ENCODE results near the gene FAM187B.
A peak's percentile ranks its signal among the peaks of the same experiment; 100 is the strongest.

The FAM187B gene

DNA sequence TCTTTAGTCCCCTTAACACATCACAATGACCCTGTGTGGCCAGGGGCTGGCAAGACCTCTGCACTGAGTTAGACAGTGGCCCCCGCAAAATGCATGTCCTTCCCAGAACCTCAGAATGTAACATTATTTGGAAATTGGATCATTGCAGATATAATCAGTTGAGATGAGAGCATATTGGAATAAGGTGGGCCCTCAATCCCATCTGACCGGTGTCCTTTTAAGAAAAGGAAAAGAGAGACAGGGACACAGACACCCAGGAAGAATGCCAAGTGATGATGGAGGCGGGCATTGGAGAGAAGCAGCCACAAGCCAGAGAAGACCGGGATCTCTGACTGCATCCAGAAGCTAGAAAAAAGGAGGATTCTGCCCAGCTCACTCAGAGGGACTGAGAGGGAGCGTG, 1.8 kb downstream of the FAM187B start (continued):
- TF ChIP-seq ZSCAN23 (tag by site-specific recombination; IDR thresholded peaks at IDR 0.05): no peak

DNA sequence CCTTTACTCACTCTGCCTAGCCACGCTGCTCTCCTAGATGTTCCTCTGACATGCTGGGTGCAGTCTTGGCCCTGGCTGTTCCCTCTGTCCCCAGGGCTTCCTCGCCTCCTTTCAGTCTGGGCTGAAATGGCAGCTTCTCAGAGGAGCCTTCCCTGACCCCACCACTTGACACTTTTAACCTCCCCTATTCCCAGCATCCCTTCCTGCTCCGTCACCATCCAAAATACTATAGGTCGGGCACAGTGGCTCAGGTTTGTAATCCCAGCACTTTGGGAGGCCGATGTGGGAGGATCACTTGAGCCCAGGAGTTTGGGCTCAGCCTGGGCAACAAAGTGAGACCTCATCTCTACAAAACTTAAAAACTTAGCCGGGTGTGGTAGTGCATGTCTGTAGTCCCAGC, 2.6 kb downstream of the FAM187B start:
- no peaks in the 10 kb centered on the region for H3K4me1 ChIP-seq (ENCODE audit: control insufficient read depth, insufficient read depth, low read length)

GRCh38 chr19:35224681-35225571, 3.6 kb downstream of the FAM187B start:
- TF ChIP-seq ZNF654 (tag by site-specific recombination; IDR thresholded peaks at IDR 0.05; ENCODE audit: low read depth): no peak
- TF ChIP-seq GLIS1 (tag by site-specific recombination; IDR thresholded peaks at IDR 0.05): peak; percentile 93
- peak; percentile 92 for TF ChIP-seq KLF1 (tag by site-specific recombination; IDR thresholded peaks at IDR 0.05)
- TF ChIP-seq ZIC2 (tag by site-specific recombination; IDR thresholded peaks at IDR 0.05): peak; percentile 79
- TF ChIP-seq ZSCAN18 (tag by site-specific recombination; IDR thresholded peaks at IDR 0.05): no peak
- no peaks in the 10 kb centered on the region for H3K9me3 ChIP-seq (ENCODE audit: control insufficient read depth, insufficient read depth, low read depth, low read length)
- H3K36me3 ChIP-seq (ENCODE audit: control insufficient read depth in 2 of 2, insufficient read depth in 1 of 2, low read length in 2 of 2): no peaks in the 10 kb centered on the region
- ChIA-PET POLR2A (no interaction called here), CTCF (interaction anchor here (0.7 to 1.8 kb wide), 5 partner anchors 9 to 83 kb away, joined by 3 to 4 read pairs (median 3); no protein-coding TSS in a partner anchor)
- H3K4me3 ChIP-seq (ENCODE audit: low read depth, low read length): no peak overlapping the region
- no peak overlapping the region for H3K27ac ChIP-seq (ENCODE audit: extremely low read depth, low read depth, low read length)
- H3K4me1 ChIP-seq (ENCODE audit: control insufficient read depth, insufficient read depth, low read length): no peaks in the 10 kb centered on the region

More for the DNA sequence above, 2.6 kb downstream of the FAM187B start:
- TF ChIP-seq ZNF473 (tag by site-specific recombination; IDR thresholded peaks at IDR 0.05) (no peak), KLF9 (tag by site-specific recombination; IDR thresholded peaks at IDR 0.05; ENCODE audit: low read depth) (no peak), CTCF (tag by site-specific recombination; IDR thresholded peaks at IDR 0.05) (no peak), ZNF138 (tag by site-specific recombination; IDR thresholded peaks at IDR 0.05; ENCODE audit: borderline replicate concordance) (no peak), WT1 (tag by site-specific recombination; IDR thresholded peaks at IDR 0.05) (no peak), ZNF184 (tag by site-specific recombination; IDR thresholded peaks at IDR 0.05) (no peak), ZNF23 (tag by site-specific recombination; IDR thresholded peaks at IDR 0.05; ENCODE audit: borderline replicate concordance) (no peak), ZNF157 (tag by site-specific recombination; IDR thresholded peaks at IDR 0.05) (no peak), MEIS1 (CRISPR knock-in tag; IDR thresholded peaks at IDR 0.05; ENCODE audit: borderline replicate concordance) (no peak)
- TF ChIP-seq, protein P1, sequence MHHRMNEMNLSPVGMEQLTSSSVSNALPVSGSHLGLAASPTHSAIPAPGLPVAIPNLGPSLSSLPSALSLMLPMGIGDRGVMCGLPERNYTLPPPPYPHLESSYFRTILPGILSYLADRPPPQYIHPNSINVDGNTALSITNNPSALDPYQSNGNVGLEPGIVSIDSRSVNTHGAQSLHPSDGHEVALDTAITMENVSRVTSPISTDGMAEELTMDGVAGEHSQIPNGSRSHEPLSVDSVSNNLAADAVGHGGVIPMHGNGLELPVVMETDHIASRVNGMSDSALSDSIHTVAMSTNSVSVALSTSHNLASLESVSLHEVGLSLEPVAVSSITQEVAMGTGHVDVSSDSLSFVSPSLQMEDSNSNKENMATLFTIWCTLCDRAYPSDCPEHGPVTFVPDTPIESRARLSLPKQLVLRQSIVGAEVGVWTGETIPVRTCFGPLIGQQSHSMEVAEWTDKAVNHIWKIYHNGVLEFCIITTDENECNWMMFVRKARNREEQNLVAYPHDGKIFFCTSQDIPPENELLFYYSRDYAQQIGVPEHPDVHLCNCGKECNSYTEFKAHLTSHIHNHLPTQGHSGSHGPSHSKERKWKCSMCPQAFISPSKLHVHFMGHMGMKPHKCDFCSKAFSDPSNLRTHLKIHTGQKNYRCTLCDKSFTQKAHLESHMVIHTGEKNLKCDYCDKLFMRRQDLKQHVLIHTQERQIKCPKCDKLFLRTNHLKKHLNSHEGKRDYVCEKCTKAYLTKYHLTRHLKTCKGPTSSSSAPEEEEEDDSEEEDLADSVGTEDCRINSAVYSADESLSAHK (tag by site-specific recombination; IDR thresholded peaks at IDR 0.05): no peak
- Histone ChIP-seq H3K36me3 (ENCODE audit: control insufficient read depth in 2 of 2, insufficient read depth in 1 of 2, low read length in 2 of 2) (no peaks in the 10 kb centered on the region), H3K4me3 (ENCODE audit: low read depth, low read length) (no peak overlapping the region), H3K27ac (ENCODE audit: extremely low read depth, low read depth, low read length) (no peak overlapping the region), H3K9me3 (ENCODE audit: control insufficient read depth, insufficient read depth, low read depth, low read length) (no peaks in the 10 kb centered on the region)
- ChIA-PET POLR2A (no interaction called here), CTCF (interaction anchor here (1.1 to 1.8 kb wide), 4 partner anchors 8 to 111 kb away, joined by 3 to 7 read pairs (median 4); no protein-coding TSS in a partner anchor)
